ENCODE results near the gene INPP5D.

GRCh38 chr2:233137040-233137439, 76.9 kb downstream of the INPP5D start:
- TF ChIP-seq EZH2phosphoT487 (conservative IDR thresholded peaks at IDR 0.05; ENCODE audit: low read length): no peak
- no peak for TF ChIP-seq CTCF (IDR thresholded peaks at IDR 0.05; ENCODE audit: insufficient read depth, low read length, poor library complexity, severe bottlenecking)

All from SU-DHL-6 (cell line).